Measurements from ENCODE around the gene KNTC1.

- TF ChIP-seq CTCF (conservative IDR thresholded peaks at IDR 0.05; ENCODE audit: low read length) = no peak
- TF ChIP-seq EZH2phosphoT487 (IDR thresholded peaks at IDR 0.05; ENCODE audit: borderline replicate concordance) = no peak
Measured at GRCh38 chr12:122665349-122665748, 138.3 kb downstream of the KNTC1 start.
